Choroid plexus epithelial cell (primary cell): ENCODE results near the gene PRM2.
"Not testable (repeated sequence)": the region's sequence is repeated elsewhere in the genome, so short reads cannot be mapped to it uniquely, and the experiment has no call there.

Source experiments
- DNase-seq: peaks from one replicate; pipeline ENCODE4 v3.0.0-alpha.2; 2010; ENCODE audit warnings: low read depth
- H3K4me3 ChIP-seq: 2 replicates; pipeline ENCODE4 v1.5.1; 2011; ENCODE audit warnings: low read depth, mild to moderate bottlenecking, control low read depth, low read length, moderate library complexity
- TF ChIP-seq, protein P1 (sequence below): conservative IDR thresholded peaks from 2 replicates; pipeline ENCODE4 v1.5.1; 2011; ENCODE audit warnings: low read depth, mild to moderate bottlenecking, control low read depth, inconsistent platforms, low read length, moderate library complexity

The PRM2 gene

DNA sequence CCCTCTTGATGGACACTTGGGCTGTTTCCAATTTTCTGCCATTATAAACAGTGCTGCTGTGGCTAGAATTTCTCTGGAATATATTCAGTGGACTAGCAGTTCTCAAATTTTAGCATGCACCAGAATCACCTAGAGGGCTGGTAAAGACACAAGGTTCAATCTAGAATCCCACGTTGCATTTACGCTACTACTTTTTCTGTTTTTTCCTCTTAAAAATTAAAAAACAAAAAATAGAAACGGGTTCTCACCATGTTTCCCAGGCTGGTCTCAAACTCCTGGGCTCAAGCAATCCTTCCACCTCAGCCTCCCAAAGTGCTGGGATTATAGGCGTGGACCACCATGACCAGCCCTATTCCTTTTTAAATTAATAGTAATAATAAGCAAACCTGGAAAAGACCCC is 19.4 kb upstream of the PRM2 start:
- no peak for DNase-seq
- no peak overlapping the region for H3K4me3 ChIP-seq
- TF ChIP-seq, protein P1, sequence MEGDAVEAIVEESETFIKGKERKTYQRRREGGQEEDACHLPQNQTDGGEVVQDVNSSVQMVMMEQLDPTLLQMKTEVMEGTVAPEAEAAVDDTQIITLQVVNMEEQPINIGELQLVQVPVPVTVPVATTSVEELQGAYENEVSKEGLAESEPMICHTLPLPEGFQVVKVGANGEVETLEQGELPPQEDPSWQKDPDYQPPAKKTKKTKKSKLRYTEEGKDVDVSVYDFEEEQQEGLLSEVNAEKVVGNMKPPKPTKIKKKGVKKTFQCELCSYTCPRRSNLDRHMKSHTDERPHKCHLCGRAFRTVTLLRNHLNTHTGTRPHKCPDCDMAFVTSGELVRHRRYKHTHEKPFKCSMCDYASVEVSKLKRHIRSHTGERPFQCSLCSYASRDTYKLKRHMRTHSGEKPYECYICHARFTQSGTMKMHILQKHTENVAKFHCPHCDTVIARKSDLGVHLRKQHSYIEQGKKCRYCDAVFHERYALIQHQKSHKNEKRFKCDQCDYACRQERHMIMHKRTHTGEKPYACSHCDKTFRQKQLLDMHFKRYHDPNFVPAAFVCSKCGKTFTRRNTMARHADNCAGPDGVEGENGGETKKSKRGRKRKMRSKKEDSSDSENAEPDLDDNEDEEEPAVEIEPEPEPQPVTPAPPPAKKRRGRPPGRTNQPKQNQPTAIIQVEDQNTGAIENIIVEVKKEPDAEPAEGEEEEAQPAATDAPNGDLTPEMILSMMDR = no peak

DNA sequence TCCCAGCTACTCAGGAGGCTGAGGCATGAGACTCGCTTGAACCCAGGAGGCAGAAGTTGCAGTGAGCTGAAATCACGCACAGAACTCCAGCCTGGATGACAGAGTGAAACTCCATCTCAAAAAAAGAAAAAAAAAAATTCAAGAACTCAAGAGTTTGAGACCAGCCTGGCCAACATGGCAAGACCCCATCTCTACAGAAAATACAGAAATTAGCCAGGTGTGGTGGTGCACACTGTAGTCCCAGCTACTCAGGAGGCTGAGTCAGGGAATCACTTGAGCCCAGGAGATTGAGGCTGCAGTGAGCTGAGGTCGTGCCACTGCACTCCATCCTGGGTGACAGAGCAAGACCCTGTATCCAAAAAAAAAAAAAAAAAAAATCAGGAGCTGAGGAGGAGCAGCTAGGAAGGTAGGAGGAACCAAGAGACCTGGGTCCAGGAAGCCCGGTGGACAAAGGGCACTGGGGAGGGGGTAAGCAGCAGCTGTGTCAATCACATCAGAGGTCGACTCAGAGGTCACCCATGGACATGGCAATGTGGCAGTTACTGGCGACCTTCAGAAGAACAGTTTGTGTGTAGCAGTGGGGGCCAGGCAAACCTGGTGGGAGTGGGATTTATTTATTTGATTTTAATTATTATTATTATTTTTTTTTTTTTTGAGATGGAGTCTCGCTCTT is 15.9 kb upstream of the PRM2 start:
- no peak for DNase-seq
- TF ChIP-seq, protein P1 = no peak

DNA sequence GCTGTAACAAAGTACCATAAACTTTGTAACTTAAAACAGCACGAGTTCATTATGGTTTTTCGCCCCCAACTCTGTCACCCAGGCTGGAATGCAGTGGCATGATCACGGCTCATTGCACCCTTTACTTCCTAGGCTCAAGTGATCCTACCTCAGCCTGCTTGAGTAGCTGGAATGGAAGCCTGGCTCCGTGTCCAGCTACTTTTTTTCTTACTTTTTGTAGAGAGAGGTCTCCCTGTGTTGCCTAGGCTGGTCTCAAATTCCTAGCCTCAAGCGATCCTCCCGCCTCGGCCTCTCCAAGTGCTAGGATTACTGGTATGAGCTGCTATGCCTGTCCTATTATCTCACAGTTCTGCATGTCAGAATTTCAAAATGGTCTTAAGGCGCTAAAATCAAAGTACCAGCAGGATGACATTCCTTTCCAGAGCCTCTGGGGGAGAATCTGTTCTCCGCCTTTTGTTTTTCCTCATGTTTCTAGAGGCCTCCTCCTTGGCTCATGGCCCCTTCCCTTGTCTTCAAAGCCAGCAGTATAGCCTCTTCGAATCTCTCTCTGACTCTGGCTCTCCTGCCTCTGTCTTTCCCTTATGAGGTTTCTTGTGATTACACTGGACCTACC is 14.9 kb upstream of the PRM2 start:
- no peak for DNase-seq
- H3K4me3 ChIP-seq = no peak overlapping the region
- TF ChIP-seq, protein P1 = no peak

More for the DNA sequence above, 15.9 kb upstream of the PRM2 start:
- H3K4me3 ChIP-seq = no peak overlapping the region

DNA sequence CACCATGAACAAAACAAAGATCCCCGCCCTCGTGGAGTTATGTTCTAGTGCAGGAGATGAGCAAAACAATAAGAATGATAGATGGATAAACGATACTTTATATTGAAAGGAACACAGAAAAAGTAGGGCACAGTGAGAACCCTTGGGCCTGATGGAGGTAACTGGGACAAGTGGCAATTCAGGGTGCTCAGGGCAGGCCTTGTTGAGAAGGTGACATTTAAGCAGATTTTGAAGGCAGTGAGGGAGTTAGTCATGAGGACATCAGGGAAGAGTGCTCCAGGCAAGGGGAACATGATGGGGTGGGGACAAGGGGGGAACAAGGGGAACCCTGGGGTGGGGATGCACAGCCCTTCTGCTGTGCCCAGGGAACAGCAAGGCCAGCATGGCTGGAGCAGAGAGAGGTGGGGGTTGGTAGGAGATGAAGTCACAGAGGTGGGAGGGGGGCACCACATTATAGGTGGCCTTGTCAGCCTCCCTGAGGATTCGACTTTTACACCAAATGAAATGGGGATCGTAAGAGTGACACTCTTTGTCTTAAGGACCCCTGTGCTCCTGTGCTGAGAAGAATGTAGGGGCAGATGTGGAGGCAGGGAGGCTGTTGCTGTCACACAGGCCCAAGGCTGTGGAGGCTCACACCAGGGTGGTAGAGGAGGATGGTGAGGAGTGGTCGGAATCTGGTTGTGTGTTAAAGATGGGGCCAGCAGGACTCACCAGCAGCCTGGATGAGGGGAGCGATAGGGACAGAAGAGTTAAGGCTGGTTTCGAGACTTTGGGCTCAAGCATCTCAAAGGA is 14.0 kb upstream of the PRM2 start:
- H3K4me3 ChIP-seq = no peak overlapping the region
- TF ChIP-seq, protein P1 = no peak
- DNase-seq = no peak

DNA sequence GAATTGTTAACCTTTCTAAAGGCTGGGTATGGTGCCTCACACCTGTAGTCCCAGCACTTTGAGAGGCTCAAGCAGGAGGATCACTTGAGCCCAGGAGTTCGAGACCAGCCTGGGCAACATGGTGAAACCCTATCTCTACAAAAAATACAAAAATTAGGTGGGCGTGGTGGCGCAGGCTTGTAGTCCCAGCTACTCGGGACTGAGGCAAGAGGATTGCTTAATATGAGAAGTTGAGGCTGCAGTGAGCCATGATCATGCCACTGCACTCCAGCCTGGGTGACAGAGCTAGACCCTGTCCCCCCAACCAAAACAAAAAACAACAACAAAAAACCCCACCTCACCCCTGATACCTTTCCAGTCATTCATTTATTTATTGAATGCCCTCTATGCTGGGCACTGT is 13.4 kb upstream of the PRM2 start:
- DNase-seq, H3K4me3 ChIP-seq: not testable (repeated sequence)

DNA sequence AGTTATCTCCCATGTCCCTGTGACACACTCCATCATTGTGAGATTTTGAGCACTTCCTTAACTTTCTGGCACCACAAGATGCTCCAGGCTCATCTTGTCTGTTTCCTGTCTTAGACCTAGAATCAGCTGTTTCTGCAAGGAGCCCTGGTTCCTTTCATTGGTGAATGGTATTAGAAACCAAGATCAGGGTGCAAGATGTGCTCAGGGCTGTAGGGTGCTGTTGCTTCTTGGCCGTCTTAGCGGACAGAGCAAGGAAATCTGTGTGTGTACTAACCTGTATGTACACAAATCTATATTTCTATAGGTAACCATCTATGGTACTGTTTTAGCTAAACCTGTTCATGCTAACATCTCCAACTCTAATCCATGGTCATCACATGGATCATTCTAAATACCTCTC is 12.9 kb upstream of the PRM2 start:
- H3K4me3 ChIP-seq = no peak overlapping the region
- DNase-seq = no peak
- TF ChIP-seq, protein P1 = no peak

DNA sequence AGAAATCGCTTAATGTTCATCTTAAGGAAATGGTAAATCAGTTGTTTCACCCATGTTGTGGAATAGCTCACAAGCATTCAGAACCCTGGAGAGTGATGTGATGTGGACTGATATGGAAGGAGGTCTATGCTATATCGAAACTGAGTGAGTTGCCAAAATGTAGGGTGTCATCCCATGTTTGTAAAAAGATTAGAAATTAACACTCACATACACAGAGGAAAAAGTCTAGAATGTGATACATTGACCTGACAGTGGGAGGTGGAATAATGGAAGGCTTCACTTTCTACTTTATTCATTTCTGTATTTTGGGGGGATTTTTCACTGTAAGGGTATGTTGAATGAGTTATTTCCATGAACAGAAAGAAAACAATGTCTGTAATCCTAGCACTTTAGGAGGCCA is 9.6 kb upstream of the PRM2 start:
- no peak overlapping the region for H3K4me3 ChIP-seq
- TF ChIP-seq, protein P1 = no peak
- DNase-seq = no peak
